Psoas muscle (tissue), 8 donors: ENCODE measurements around the gene MYO10. TPM values are rescaled to one million over a fixed set of nuclear protein-coding genes. Genes with fewer than 3 reads are reported as not detected.
"Not testable (repeated sequence)": the region's sequence is repeated elsewhere in the genome, so short reads cannot be mapped to it uniquely, and the experiment has no call there.

Experiments
- ATAC-seq, 4 donors: fragments of 200-7000 bp; cut with Tn5 transposase; one replicate each; pipeline ENCODE4 v1.9.1; 2020; ENCODE audit warnings: moderate library complexity in 3 of 4, mild to moderate bottlenecking in 2 of 4
- DNase-seq, 2 donors: peaks; one replicate each; pipeline ENCODE4 v3.0.0-alpha.2; 2020
- H3K27ac ChIP-seq: fragments of 200-600 bp; one replicate; pipeline ENCODE4 v1.8.0; 2022
- H3K27me3 ChIP-seq, 3 donors: fragments of 200-600 bp in 1 of 3; one replicate each; pipeline versions ENCODE4 v1.6.1 to v1.8.0; 2013 to 2022; ENCODE audit warnings: low read length in 2 of 3, mild to moderate bottlenecking in 2 of 3, moderate library complexity in 1 of 3; ENCODE audit not compliant: insufficient read depth in 3 of 3
- H3K36me3 ChIP-seq, 2 donors: fragments of 200-600 bp in 1 of 2; one replicate each; pipeline versions ENCODE4 v1.6.1 to v1.8.0; 2013 to 2022; ENCODE audit warnings: low read depth in 1 of 2, mild to moderate bottlenecking in 1 of 2, moderate library complexity in 1 of 2; ENCODE audit not compliant: insufficient read depth in 1 of 2
- H3K4me1 ChIP-seq: fragments of 200-600 bp; one replicate; pipeline ENCODE4 v1.8.0; 2022
- H3K4me3 ChIP-seq: fragments of 200-600 bp; one replicate; pipeline ENCODE4 v1.8.0; 2022; ENCODE audit warnings: mild to moderate bottlenecking
- H3K9me3 ChIP-seq: fragments of 200-600 bp; one replicate; pipeline ENCODE4 v1.8.0; 2022
- WGBS, 3 donors: extraction: QIAGEN DNeasy Blood & Tissue Kit; methylation state at CpG; one replicate each; pipeline versions ENCODE4 v1.1.6 to v1.1.7; 2013; 5-methylcytosine and 5-hydroxymethylcytosine counted together
- intact Hi-C, 2 donors: fragments of 100-400 bp; cut with DNase I; formaldehyde crosslinking; loops; one replicate each; pipeline versions ENCODE4 v1.11.0 to v1.14.2; 2022
- polyA plus RNA-seq, 3 donors: library from polyadenylated mRNA; stranded (reverse); fragments of 200-250 nt; gene quantifications; one replicate each; pipeline ENCODE4 v1.2.3, GENCODE V29; 2013
- total RNA-seq, 4 donors: library from RNA; stranded (reverse); fragmentation: NEBNext Ultra II Directional in 2 of 4; extraction: Animal tissue kit (Norgen Biotek cat#: 25700) in 2 of 4; gene quantifications; one replicate each; pipeline versions ENCODE4 v1.2.1 to v1.2.4, GENCODE V29; 2021 to 2023
- TF ChIP-seq, protein P1 (sequence below): fragments of 200-600 bp; IDR thresholded peaks from one replicate; pipeline ENCODE4 v1.8.0; 2022; ENCODE audit warnings: antibody characterized with exemption
- donor health status: healthy with polysubstance abuse.
- donor health status: DM: no; HTN: no; CAD: no; lungs with moderate emphysema.
- donor health status: Bipolar disorder and iron deficiency.
- donor health status: healthy.
- donor health status: DM: yes; HTN: yes; CAD: no.
- donor health status: DM: no; HTN: no; CAD: no.
- donor health status: DM: no; HTN: no; CAD: no.
- donor health status: DM: yes; HTN: yes; CAD: no.

MYO10 gene
- total and polyA plus RNA-seq, 7 donors, result 1.8 to 10.9 (median 10.0) TPM

DNA sequence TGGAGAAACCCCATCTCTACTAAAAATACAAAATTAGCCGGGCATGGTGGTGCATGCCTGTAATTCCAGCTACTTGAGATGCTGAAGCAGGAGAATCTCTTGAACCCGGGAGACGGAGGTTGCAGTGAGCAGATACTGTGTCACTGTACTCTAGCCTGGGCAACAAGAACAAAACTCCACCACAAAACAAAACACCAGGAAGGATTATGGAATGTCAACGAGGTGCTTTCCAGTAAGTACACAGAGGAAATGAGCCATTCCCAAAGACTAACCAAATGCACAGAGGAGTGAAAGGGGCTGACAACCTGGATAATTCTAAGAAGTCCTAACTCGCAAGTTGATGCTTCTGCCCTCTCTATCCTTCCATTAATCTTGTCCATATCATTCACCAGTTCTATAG, 193.2 kb downstream of the MYO10 start:
- DNase-seq, result no peak
- Histone ChIP-seq H3K27me3 (no peaks in the 10 kb centered on the region), H3K9me3 (no peaks in the 10 kb centered on the region), H3K4me3 (no peak overlapping the region), H3K4me1 (no peaks in the 10 kb centered on the region), H3K27ac (no peak overlapping the region), H3K36me3 (no peaks in the 10 kb centered on the region)
- ATAC-seq, result no peak
- TF ChIP-seq, protein P1, sequence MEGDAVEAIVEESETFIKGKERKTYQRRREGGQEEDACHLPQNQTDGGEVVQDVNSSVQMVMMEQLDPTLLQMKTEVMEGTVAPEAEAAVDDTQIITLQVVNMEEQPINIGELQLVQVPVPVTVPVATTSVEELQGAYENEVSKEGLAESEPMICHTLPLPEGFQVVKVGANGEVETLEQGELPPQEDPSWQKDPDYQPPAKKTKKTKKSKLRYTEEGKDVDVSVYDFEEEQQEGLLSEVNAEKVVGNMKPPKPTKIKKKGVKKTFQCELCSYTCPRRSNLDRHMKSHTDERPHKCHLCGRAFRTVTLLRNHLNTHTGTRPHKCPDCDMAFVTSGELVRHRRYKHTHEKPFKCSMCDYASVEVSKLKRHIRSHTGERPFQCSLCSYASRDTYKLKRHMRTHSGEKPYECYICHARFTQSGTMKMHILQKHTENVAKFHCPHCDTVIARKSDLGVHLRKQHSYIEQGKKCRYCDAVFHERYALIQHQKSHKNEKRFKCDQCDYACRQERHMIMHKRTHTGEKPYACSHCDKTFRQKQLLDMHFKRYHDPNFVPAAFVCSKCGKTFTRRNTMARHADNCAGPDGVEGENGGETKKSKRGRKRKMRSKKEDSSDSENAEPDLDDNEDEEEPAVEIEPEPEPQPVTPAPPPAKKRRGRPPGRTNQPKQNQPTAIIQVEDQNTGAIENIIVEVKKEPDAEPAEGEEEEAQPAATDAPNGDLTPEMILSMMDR, result no peak
- intact Hi-C loops, result no loop called here
- 59 to 78% (median 69%) methylated on average over 5 of the region's 5 CpGs for WGBS, 3 donors

GRCh38 chr5:16740811-16741392, 195.2 kb downstream of the MYO10 start:
- H3K9me3 ChIP-seq, result no peaks in the 10 kb centered on the region
- H3K4me1 ChIP-seq, result no peaks in the 10 kb centered on the region
- intact Hi-C loops, result no loop called here
- 53 to 58% (median 55%) methylated on average over 11 of the region's 11 CpGs for WGBS, 3 donors
- ATAC-seq, result peak in 1 of 4 donors; percentile 38
- H3K27ac ChIP-seq, result no peak overlapping the region
- no peak for DNase-seq
- TF ChIP-seq, protein P1, result no peak
- no peaks in the 10 kb centered on the region for H3K36me3 ChIP-seq
- no peak overlapping the region for H3K4me3 ChIP-seq
- no peaks in the 10 kb centered on the region for H3K27me3 ChIP-seq

- no peak for DNase-seq
- ATAC-seq, result no peak
- Histone ChIP-seq H3K9me3 (no peaks in the 10 kb centered on the region), H3K4me1 (no peaks in the 10 kb centered on the region), H3K27me3 (no peaks in the 10 kb centered on the region), H3K36me3 (no peaks in the 10 kb centered on the region), H3K4me3 (no peak overlapping the region), H3K27ac (no peak overlapping the region)
- intact Hi-C loops, result no loop called here
- TF ChIP-seq, protein P1, result no peak
- 71 to 73% (median 72%) methylated on average over 17 of the region's 17 CpGs for WGBS, 3 donors
Observed at GRCh38 chr5:16740066-16740810, 195.8 kb downstream of the MYO10 start.

- H3K27ac ChIP-seq, H3K4me1 ChIP-seq, H3K9me3 ChIP-seq, H3K4me3 ChIP-seq, DNase-seq, ATAC-seq, intact Hi-C loops, H3K27me3 ChIP-seq, H3K36me3 ChIP-seq: not testable (repeated sequence)
- 90 to 96% (median 93%) methylated on average over 5 of the region's 5 CpGs for WGBS, 3 donors
Observed at GRCh38 chr5:16738393-16738792, 197.7 kb downstream of the MYO10 start.

DNA sequence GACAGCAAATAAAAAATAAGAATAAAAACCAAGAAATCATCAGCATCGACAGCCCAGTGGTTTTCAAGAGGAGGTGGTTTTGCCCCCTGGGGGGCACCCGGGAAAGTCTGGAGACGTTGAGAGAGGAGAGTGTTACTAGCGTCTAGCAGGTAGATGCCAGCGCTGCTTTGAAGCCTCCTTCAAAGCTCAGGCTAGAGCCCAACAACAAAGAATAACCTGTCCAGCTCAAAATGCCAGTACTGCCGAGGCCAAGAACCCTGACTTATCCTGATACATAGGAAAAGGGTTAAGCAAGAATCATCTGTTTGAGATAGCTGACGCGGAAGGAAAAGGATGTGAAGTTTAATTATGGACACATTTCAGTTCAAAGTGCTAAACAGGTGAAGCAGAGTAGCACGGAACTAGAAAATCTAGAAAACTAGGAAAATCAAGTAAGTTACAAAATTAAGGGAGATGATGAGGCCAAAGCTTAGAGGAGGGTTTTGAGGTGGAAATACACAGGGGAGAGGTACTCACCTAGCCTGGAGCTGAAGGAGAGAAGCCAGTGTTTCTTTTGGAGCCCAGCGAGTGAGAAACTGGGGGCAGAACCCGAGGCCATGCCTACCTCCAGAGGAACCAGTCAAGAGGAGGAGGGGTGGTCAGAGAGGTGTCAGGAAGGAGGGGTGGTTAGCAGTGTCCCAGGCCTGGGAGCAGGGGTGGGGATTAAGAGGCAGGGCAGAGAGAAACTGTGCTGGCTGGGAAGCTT, 198.3 kb downstream of the MYO10 start:
- TF ChIP-seq, protein P1, result no peak
- intact Hi-C loops, result no loop called here
- ATAC-seq (no peak), DNase-seq (no peak)
- Histone ChIP-seq H3K27ac (no peak overlapping the region), H3K9me3 (no peaks in the 10 kb centered on the region), H3K4me3 (no peak overlapping the region), H3K4me1 (no peaks in the 10 kb centered on the region), H3K27me3 (no peaks in the 10 kb centered on the region), H3K36me3 (no peaks in the 10 kb centered on the region)
- 73 to 86% (median 83%) methylated on average over 11 of the region's 11 CpGs for WGBS, 3 donors
